H1 (cell line): Measurements from ENCODE around the gene MSANTD2.

Experiments
- BACH1 ChIP-seq: IDR thresholded peaks from 2 replicates; pipeline ENCODE4 v1.6.1; 2012; ENCODE audit warnings: low read length, improper control_type of control experiment
- EP300 ChIP-seq, 2 experiments: IDR thresholded peaks; 1 replicate in 1 of 2; 2 replicates in 1 of 2; pipeline ENCODE4 v1.6.1; 2011 to 2012; ENCODE audit warnings: low read depth in 2 of 2, low read length in 2 of 2, mild to moderate bottlenecking in 2 of 2, borderline replicate concordance in 1 of 2, inconsistent platforms in 1 of 2, moderate library complexity in 1 of 2
- EZH2 ChIP-seq: fragments of 200-600 bp; sonication (generic); IDR thresholded peaks from 2 replicates; pipeline ENCODE4 v1.7.1; 2012; ENCODE audit warnings: low read depth, mild to moderate bottlenecking, moderate library complexity, low read length, inconsistent platforms; ENCODE audit not compliant: severe bottlenecking
- JUN ChIP-seq: IDR thresholded peaks from 2 replicates; pipeline ENCODE4 v1.6.1; 2011; ENCODE audit warnings: low read depth, mild to moderate bottlenecking, improper control_type of control experiment, low read length
- JUND ChIP-seq: IDR thresholded peaks from 2 replicates; pipeline ENCODE4 v1.6.1; 2011; ENCODE audit warnings: mild to moderate bottlenecking, improper control_type of control experiment, low read length
- NRF1 ChIP-seq: IDR thresholded peaks from 2 replicates; pipeline ENCODE4 v1.6.1; 2011; ENCODE audit warnings: mild to moderate bottlenecking, low read depth, low read length, improper control_type of control experiment
- POLR2A ChIP-seq, 2 experiments: IDR thresholded peaks; 1 replicate in 1 of 2; 2 replicates in 1 of 2; pipeline ENCODE4 v1.6.1; 2011; ENCODE audit warnings: low read depth in 2 of 2, low read length in 2 of 2, mild to moderate bottlenecking in 2 of 2; ENCODE audit errors: control extremely low read depth in 1 of 2
- SIRT6 ChIP-seq: IDR thresholded peaks from one replicate; pipeline ENCODE4 v1.7.1; 2012; ENCODE audit warnings: low read length, inconsistent platforms
- SUZ12 ChIP-seq: fragments of 200-600 bp; sonication (generic); IDR thresholded peaks from 2 replicates; pipeline ENCODE4 v1.6.1; 2012; ENCODE audit warnings: mild to moderate bottlenecking, inconsistent platforms, low read length, moderate library complexity, mixed read lengths
- TF ChIP-seq, protein P1 (sequence below), 3 experiments: IDR thresholded peaks; 1 replicate in 2 of 3; 2 replicates in 1 of 3; pipeline versions ENCODE4 v1.5.1 to v1.6.1; 2011; ENCODE audit warnings: low read length in 3 of 3, mild to moderate bottlenecking in 3 of 3, inconsistent platforms in 2 of 3, low read depth in 1 of 3, moderate library complexity in 1 of 3; ENCODE audit not compliant: insufficient read depth in 1 of 3; ENCODE audit errors: control extremely low read depth in 1 of 3
- TF ChIP-seq, protein P2 (sequence below): IDR thresholded peaks from 2 replicates; pipeline ENCODE4 v1.6.1; 2011; ENCODE audit warnings: low read length, improper control_type of control experiment

GRCh38 chr11:124727474-124727873 lies 72.7 kb downstream of the MSANTD2 start:
- TF ChIP-seq, protein P1, sequence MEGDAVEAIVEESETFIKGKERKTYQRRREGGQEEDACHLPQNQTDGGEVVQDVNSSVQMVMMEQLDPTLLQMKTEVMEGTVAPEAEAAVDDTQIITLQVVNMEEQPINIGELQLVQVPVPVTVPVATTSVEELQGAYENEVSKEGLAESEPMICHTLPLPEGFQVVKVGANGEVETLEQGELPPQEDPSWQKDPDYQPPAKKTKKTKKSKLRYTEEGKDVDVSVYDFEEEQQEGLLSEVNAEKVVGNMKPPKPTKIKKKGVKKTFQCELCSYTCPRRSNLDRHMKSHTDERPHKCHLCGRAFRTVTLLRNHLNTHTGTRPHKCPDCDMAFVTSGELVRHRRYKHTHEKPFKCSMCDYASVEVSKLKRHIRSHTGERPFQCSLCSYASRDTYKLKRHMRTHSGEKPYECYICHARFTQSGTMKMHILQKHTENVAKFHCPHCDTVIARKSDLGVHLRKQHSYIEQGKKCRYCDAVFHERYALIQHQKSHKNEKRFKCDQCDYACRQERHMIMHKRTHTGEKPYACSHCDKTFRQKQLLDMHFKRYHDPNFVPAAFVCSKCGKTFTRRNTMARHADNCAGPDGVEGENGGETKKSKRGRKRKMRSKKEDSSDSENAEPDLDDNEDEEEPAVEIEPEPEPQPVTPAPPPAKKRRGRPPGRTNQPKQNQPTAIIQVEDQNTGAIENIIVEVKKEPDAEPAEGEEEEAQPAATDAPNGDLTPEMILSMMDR (IDR thresholded peaks at IDR 0.05; ENCODE audit: control extremely low read depth in 1 of 3, insufficient read depth in 1 of 3, low read depth in 1 of 3, low read length in 3 of 3) = no peak
- TF ChIP-seq NRF1 (no peak), SUZ12 (no peak), SIRT6 (no peak), EZH2 (no peak), JUND (no peak), JUN (no peak), EP300 (IDR thresholded peaks at IDR 0.05; ENCODE audit: borderline replicate concordance in 1 of 2, low read depth in 2 of 2, low read length in 2 of 2) (no peak), BACH1 (no peak), POLR2A (IDR thresholded peaks at IDR 0.05; ENCODE audit: control extremely low read depth in 1 of 2, low read depth in 2 of 2, low read length in 2 of 2) (no peak)
- TF ChIP-seq, protein P2, sequence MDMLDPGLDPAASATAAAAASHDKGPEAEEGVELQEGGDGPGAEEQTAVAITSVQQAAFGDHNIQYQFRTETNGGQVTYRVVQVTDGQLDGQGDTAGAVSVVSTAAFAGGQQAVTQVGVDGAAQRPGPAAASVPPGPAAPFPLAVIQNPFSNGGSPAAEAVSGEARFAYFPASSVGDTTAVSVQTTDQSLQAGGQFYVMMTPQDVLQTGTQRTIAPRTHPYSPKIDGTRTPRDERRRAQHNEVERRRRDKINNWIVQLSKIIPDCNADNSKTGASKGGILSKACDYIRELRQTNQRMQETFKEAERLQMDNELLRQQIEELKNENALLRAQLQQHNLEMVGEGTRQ = no peak
